ENCODE results near the gene USP25. TPM values are rescaled to one million over a fixed set of nuclear protein-coding genes. Genes with fewer than 3 reads are reported as not detected.

The USP25 gene, protein sequence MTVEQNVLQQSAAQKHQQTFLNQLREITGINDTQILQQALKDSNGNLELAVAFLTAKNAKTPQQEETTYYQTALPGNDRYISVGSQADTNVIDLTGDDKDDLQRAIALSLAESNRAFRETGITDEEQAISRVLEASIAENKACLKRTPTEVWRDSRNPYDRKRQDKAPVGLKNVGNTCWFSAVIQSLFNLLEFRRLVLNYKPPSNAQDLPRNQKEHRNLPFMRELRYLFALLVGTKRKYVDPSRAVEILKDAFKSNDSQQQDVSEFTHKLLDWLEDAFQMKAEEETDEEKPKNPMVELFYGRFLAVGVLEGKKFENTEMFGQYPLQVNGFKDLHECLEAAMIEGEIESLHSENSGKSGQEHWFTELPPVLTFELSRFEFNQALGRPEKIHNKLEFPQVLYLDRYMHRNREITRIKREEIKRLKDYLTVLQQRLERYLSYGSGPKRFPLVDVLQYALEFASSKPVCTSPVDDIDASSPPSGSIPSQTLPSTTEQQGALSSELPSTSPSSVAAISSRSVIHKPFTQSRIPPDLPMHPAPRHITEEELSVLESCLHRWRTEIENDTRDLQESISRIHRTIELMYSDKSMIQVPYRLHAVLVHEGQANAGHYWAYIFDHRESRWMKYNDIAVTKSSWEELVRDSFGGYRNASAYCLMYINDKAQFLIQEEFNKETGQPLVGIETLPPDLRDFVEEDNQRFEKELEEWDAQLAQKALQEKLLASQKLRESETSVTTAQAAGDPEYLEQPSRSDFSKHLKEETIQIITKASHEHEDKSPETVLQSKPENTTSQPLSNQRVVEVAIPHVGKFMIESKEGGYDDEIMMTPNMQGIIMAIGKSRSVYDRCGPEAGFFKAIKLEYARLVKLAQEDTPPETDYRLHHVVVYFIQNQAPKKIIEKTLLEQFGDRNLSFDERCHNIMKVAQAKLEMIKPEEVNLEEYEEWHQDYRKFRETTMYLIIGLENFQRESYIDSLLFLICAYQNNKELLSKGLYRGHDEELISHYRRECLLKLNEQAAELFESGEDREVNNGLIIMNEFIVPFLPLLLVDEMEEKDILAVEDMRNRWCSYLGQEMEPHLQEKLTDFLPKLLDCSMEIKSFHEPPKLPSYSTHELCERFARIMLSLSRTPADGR
- total RNA-seq, result 39.7 and 120 TPM in 2 replicates

GRCh38 chr21:15729674-15730483, at the start of gene USP25:
Gene USP25 (plus strand): TSS chr21:15729982. CDS start chr21:15730394, 412 bp downstream.

